Measurements from ENCODE around the gene CLDND2.

DNA sequence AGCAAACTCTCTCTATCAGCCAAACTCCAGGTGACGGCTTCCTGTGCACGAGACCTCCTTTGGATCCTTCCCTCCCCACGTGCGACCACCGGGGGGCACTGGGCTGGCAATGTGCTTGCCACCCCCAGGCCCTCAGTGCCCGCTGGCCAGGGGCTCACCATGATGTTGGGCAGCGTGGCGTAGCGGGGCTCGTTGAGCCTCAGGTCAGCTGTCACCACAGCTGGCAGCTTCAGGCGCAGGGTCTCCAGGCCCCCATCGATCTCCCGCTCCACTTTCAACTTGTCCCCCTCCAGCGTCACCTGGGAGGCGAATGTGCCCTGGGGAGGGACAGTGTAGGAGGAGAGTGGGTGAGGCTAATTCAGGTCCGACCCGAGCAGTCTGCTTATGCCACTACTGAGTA, 22.1 kb downstream of the CLDND2 start:
- no peak for TF ChIP-seq POLR2A (IDR thresholded peaks at IDR 0.05)
- TF ChIP-seq, protein P1, sequence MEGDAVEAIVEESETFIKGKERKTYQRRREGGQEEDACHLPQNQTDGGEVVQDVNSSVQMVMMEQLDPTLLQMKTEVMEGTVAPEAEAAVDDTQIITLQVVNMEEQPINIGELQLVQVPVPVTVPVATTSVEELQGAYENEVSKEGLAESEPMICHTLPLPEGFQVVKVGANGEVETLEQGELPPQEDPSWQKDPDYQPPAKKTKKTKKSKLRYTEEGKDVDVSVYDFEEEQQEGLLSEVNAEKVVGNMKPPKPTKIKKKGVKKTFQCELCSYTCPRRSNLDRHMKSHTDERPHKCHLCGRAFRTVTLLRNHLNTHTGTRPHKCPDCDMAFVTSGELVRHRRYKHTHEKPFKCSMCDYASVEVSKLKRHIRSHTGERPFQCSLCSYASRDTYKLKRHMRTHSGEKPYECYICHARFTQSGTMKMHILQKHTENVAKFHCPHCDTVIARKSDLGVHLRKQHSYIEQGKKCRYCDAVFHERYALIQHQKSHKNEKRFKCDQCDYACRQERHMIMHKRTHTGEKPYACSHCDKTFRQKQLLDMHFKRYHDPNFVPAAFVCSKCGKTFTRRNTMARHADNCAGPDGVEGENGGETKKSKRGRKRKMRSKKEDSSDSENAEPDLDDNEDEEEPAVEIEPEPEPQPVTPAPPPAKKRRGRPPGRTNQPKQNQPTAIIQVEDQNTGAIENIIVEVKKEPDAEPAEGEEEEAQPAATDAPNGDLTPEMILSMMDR (IDR thresholded peaks at IDR 0.05), result no peak

Data from esophagus squamous epithelium (tissue), 4 donors.